Tibial nerve (tissue), 4 donors: ENCODE data around the gene ACBD6. TPM values are rescaled to one million over a fixed set of nuclear protein-coding genes. Genes with fewer than 3 reads are reported as not detected.

Source experiments
- DNase-seq, 2 donors: peaks; one replicate each; pipeline ENCODE4 v3.0.0-alpha.2; 2019; ENCODE audit warnings: low spot score in 2 of 2
- H3K27ac ChIP-seq, 4 donors: fragments of 200-600 bp; sonication (generic) in 3 of 4; one replicate each; pipeline ENCODE4 v1.5.1; 2017 to 2019; ENCODE audit warnings: mild to moderate bottlenecking in 1 of 4
- H3K27me3 ChIP-seq, 2 donors: fragments of 200-600 bp; sonication (generic) in 1 of 2; one replicate each; pipeline versions ENCODE4 v1.5.1 to v1.6.0; 2017 to 2019
- H3K36me3 ChIP-seq, 3 donors: fragments of 200-600 bp; sonication (generic); one replicate each; pipeline ENCODE4 v1.5.1; 2018 to 2019
- H3K4me1 ChIP-seq, 4 donors: fragments of 200-600 bp; sonication (generic) in 3 of 4; one replicate each; pipeline ENCODE4 v1.5.1; 2017 to 2019
- H3K4me3 ChIP-seq, 4 donors: fragments of 200-600 bp; sonication (generic) in 3 of 4; one replicate each; pipeline ENCODE4 v1.5.1; 2017 to 2019; ENCODE audit warnings: mild to moderate bottlenecking in 1 of 4, moderate library complexity in 1 of 4
- H3K9me3 ChIP-seq, 4 donors: fragments of 200-600 bp; sonication (generic) in 3 of 4; one replicate each; pipeline ENCODE4 v1.5.1; 2017 to 2019
- CTCF ChIP-seq, 5 experiments: fragments of 200-600 bp in 3 of 5; fragments of 450-650 bp in 2 of 5; sonication (generic) in 3 of 5; IDR thresholded peaks; one replicate each; pipeline ENCODE4 v1.5.1; 2016 to 2019; ENCODE audit warnings: antibody characterized with exemption in 5 of 5, mild to moderate bottlenecking in 3 of 5, moderate library complexity in 2 of 5
- EP300 ChIP-seq, 2 donors: sonication (generic); formaldehyde crosslinking; IDR thresholded peaks; one replicate each; pipeline ENCODE4 v1.6.1; 2017; ENCODE audit warnings: antibody characterized with exemption in 2 of 2, mild to moderate bottlenecking in 1 of 2
- POLR2A ChIP-seq, 2 donors: fragments of 450-650 bp; IDR thresholded peaks; one replicate each; pipeline ENCODE4 v1.6.1; 2017; ENCODE audit warnings: antibody characterized with exemption in 2 of 2, mild to moderate bottlenecking in 2 of 2, moderate library complexity in 2 of 2
- WGBS, 2 donors: methylation state at CpG; one replicate each; pipeline ENCODE4 v1.1.5; 2018; 5-methylcytosine and 5-hydroxymethylcytosine counted together
- total RNA-seq, 4 donors: library from RNA; depleted of rRNA; stranded (reverse); fragments of >200 nt; gene quantifications; one replicate each; pipeline ENCODE4 v1.1.0, GENCODE V29; 2016

Gene ACBD6
- total RNA-seq, 4 donors from 2014 or later, result 55.7 to 61.8 (median 57.2) TPM

- no peaks in the 10 kb centered on the region for H3K9me3 ChIP-seq
- TF ChIP-seq CTCF (IDR thresholded peaks at IDR 0.05) (no peak), EP300 (IDR thresholded peaks at IDR 0.05) (no peak), POLR2A (IDR thresholded peaks at IDR 0.05) (no peak)
- peaks cover 0 to 4% (median 0%) of the 10 kb centered on the region in 3 donors for H3K36me3 ChIP-seq
- no peaks in the 10 kb centered on the region for H3K27me3 ChIP-seq
- 96 to 98% methylated on average over 7 of the region's 7 CpGs for WGBS, 2 donors
- H3K4me3 ChIP-seq, result no peak overlapping the region
- H3K27ac ChIP-seq, result no peak overlapping the region
- no peak for DNase-seq
- peaks cover 0 to 10% (median 3%) of the 10 kb centered on the region in 4 donors for H3K4me1 ChIP-seq
Observed at GRCh38 chr1:180435566-180435965, 66.8 kb downstream of the ACBD6 start.

GRCh38 chr1:180433873-180434272 is 68.5 kb downstream of the ACBD6 start:
- Histone ChIP-seq H3K4me3 (no peak overlapping the region), H3K4me1 (peaks cover 0 to 10% (median 3%) of the 10 kb centered on the region in 4 donors), H3K36me3 (peaks cover 0 to 7% (median 0%) of the 10 kb centered on the region in 3 donors), H3K9me3 (no peaks in the 10 kb centered on the region), H3K27ac (no peak overlapping the region), H3K27me3 (no peaks in the 10 kb centered on the region)
- 85 to 93% methylated on average over 2 of the region's 2 CpGs for WGBS, 2 donors
- TF ChIP-seq CTCF (IDR thresholded peaks at IDR 0.05), result no peak
- no peak for TF ChIP-seq POLR2A (IDR thresholded peaks at IDR 0.05)
- no peak for TF ChIP-seq EP300 (IDR thresholded peaks at IDR 0.05)
- no peak for DNase-seq

GRCh38 chr1:180431683-180432082 is 70.7 kb downstream of the ACBD6 start:
- no peak for DNase-seq
- Histone ChIP-seq H3K27ac (no peak overlapping the region), H3K27me3 (no peaks in the 10 kb centered on the region), H3K9me3 (no peaks in the 10 kb centered on the region), H3K4me1 (peaks cover 0 to 10% (median 3%) of the 10 kb centered on the region in 4 donors), H3K36me3 (peaks cover 0 to 5% (median 0%) of the 10 kb centered on the region in 3 donors), H3K4me3 (no peak overlapping the region)
- TF ChIP-seq CTCF (IDR thresholded peaks at IDR 0.05), result no peak
- 88 to 95% methylated on average over 6 of the region's 6 CpGs for WGBS, 2 donors

GRCh38 chr1:180428782-180429695 is 73.3 kb downstream of the ACBD6 start:
- no peak overlapping the region for H3K4me3 ChIP-seq
- H3K27ac ChIP-seq, result no peak overlapping the region
- TF ChIP-seq POLR2A (IDR thresholded peaks at IDR 0.05) (no peak), CTCF (IDR thresholded peaks at IDR 0.05) (no peak), EP300 (IDR thresholded peaks at IDR 0.05) (no peak)
- no peaks in the 10 kb centered on the region for H3K9me3 ChIP-seq
- 91 to 93% methylated on average over 4 of the region's 4 CpGs for WGBS, 2 donors
- peaks cover 0 to 10% (median 5%) of the 10 kb centered on the region in 4 donors for H3K4me1 ChIP-seq
- peaks cover 0 to 5% (median 0%) of the 10 kb centered on the region in 3 donors for H3K36me3 ChIP-seq
- no peaks in the 10 kb centered on the region for H3K27me3 ChIP-seq
- no peak for DNase-seq

- H3K4me1 ChIP-seq, result peaks cover 0 to 3% (median 0%) of the 10 kb centered on the region in 4 donors
- peaks cover 0 to 5% (median 0%) of the 10 kb centered on the region in 4 donors for H3K9me3 ChIP-seq
- no peak overlapping the region for H3K4me3 ChIP-seq
- TF ChIP-seq CTCF (IDR thresholded peaks at IDR 0.05) (no peak), POLR2A (IDR thresholded peaks at IDR 0.05) (no peak), EP300 (IDR thresholded peaks at IDR 0.05) (no peak)
- DNase-seq, result no peak
- H3K36me3 ChIP-seq, result peaks cover 0 to 17% (median 0%) of the 10 kb centered on the region in 3 donors
- no peak overlapping the region for H3K27ac ChIP-seq
- no peaks in the 10 kb centered on the region for H3K27me3 ChIP-seq
Observed at GRCh38 chr1:180425952-180426351, 76.4 kb downstream of the ACBD6 start.
